ENCODE results near the gene HIVEP3.

Gene HIVEP3

DNA sequence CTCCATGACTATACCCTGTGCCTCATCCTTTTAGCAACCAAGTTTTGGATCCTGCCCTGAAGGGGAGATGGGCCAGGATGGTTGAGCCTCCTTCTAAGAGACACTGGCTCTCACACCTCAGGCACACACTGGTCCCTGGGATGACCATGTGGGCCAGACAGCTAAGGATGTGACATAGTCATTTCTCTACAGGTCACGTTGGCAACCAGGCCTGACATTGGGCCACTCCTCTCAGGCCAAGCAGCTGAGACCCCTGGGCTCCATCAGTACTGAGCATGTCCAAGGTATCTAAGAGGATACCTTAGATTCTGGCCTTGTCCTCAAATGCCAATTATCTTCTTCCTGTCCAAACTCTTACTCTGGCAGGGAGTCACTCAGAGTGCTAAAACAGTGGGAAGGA, 238.7 kb downstream of the HIVEP3 start:
- no peak for DNase-seq

DNA sequence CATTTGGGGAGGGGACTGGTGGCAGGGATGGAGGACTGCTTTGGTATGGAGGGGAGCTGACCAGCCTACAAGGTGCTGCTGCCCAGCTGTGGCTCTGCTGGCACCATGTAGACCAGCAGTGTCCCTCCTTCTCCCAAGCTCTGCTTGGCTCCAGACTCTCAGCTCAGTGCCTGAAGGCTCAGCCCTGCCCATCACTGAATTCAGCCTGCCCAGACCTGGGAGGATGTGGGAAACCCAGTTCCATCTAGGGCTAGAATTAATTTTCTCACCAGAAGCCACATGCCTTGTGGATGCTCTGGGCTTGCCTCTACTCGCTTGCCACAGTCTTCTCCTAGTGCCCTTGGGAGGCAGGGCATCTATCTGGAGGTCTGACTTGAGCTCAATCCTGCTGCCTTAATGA, 239.2 kb downstream of the HIVEP3 start:
- DNase-seq, result no peak

DNA sequence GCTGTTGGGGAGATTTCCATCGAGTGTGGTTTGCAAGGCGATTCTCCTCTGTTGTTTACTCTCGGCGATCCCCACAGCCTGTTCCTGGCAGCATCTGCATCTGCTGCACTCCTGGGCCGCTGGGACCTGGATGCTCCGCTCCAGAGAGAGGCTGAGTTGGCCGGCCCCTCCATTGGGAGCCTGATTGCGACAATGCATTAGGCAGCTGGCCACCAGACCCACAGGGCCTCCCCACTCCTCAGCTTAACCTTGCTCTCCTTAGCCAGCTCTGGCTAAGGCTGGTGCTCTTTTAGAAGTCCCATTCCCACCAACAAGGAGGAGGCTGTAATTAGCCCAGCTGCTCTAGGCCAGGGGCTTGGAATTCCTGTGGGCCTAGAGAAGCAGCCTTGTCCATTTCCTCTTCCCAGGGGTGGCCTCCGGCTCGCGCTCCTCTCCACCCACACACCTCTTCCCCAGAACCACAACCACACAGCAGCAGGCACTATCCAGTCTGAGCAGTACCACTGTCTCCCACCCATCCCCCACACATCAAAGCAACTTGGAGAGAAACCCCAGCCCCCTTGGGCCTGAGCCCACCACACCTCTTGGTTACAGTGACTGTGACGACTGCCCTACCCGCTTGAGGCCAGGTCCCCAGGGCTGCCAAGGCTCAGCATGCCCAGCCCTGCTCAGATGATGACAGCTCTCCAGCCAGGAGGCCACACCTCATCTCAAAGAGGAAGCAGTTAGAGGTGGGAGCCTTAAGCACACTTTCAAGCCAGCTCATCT, 240.4 kb downstream of the HIVEP3 start:
- DNase-seq, result peak in 1 of 3 experiments; percentile 27

DNA sequence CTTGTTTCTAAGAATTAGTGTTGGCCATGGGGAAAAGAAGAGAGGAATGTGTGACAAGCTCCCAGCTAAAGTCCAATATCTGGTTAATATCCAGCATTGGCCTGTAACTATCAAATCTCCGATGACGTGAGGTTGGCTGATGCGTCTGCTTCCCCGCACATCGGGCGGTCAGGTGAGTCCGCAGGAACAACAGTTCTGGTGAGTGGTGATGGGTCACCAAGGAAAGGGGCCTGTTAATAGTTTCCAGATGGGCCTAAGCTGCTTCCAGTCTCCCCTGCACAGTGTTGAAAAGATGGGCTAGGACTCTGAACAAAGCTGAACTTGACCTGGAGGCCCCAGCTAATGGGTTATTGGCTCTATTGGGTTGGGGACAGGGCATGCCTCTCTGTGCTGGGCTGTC, 241.1 kb downstream of the HIVEP3 start:
- DNase-seq, result no peak

DNA sequence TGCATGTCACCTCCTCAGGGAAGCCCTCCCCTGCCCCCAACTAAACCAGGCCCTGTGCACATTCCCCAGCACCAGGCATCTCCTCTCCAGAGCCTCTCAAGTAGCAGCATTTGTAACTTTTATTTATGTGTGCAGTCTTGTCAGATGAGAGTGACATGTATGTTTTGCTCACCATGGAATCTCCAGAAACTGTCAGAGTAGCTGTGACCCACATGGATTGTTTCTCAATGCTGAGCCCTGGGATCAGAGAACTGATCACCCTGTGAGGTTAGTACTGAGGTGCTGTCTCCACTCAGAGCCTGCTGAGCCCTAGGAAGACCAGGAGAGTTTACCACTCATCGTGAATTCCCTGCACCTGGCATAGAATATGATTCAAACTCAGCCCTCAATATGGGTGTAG, 243.3 kb downstream of the HIVEP3 start:
- DNase-seq, result no peak

DNA sequence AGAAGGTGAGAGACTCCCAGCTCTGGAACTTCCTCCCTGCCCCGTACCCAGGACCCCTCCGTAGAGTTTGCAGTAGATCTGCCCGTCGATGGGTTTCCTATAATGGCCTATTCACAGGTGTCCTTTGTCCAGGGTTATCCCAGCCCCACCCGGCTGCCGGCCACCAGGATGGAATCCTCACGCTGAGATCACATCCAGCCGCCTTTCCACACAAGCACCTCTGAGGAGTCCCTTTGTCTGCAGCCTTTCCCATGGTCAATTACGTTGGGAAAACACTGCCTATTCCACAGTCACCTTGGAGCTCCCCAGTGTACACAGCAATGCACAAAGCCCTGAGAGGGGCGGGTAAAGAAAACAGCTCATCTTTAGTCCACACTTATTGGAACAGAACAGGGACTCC, 244.2 kb downstream of the HIVEP3 start:
- peak in 2 of 3 experiments; percentile 9 to 19 for DNase-seq

DNA sequence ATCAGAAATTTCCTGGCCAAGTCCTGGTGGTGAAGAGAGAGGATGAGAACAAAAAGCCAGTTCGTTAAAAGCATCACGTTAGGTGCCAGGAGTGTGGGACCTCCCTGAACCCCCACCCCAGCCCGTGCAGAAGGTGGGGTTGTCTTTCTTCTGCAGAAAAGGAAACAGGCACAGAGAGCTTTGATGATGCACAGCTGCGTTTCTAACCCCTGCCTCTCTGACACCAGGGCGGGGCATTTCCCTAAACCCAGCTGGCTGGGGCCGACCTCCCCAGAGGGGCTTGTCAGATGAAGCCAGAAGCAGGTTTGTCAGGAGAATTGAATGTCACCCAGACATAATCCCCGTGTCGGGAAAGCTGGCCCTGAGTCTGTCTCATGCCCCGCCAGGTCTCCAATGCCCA, 244.9 kb downstream of the HIVEP3 start:
- DNase-seq, result no peak

DNA sequence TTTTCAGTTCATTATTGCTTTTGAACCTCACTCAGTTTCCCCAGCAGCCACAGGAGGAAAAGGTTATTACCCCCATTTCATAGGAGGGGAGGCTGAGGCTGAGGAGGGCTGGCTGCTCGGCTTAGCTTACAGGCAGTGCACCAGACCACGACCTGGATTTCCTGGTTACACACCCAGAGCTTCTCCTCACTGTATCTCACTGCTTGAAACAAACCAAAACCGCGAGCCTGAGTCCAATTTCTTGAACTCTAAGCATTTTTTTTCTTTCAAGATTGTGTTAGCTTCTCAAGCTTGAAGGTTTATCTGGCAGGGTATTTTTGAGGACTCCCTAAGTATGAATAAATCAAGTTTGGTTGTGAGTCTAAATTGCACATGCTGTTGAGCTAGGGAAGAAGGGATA, 245.3 kb downstream of the HIVEP3 start:
- no peak for DNase-seq

DNA sequence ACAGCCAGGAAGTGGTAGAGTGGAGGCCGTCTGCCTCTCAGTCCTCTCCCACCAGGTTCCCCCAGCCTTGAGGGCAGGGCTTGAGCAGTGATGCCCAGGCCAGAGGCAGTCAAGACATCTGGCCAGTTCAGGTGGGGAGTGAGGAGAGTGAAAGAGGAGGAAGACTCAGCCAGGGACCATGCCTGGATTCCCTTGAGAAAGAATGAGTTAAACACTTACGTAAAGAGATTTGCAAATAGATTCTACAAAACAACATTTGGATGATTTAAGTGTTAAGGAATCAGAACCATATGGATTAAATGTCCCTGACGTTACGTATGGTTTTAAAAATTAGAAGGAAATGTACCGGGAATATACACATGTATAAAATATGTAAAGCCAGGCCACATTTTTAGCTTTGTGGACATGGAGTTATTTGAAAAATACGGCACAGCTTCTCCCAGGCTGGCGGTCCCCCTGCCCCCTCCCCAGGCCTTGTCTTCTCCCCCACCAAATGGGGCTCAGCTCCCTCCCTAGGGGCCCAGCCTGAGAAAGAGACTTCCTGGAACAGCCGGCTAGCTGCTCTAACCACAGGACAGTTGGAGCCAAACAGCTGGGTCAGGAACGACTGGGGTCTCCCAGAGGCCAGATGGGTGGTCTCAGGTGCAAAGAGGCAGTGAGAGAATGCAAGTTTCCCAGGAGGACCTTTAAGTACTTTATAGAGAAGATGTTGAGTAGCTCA, 245.9 kb downstream of the HIVEP3 start:
- DNase-seq, result no peak

DNA sequence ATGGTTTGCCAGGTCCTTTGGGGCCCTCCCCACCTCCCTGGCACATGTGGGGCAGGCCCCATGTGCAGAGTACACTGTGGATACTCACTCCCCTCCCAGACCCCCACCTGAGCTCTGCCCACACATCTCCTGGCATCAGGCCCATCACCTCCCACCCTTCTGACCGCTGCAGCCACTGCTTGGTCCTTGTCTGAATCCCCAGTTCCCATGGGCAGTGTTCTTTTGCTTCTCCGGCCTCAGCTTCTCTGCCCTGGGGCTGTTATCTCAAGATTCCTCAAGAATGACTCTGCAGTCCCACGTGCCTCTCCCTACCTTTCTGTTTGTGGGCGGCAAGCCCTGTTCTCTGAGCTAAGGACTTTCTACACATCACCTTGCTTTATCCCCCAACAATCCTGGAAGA, 246.5 kb downstream of the HIVEP3 start:
- no peak for DNase-seq

DNA sequence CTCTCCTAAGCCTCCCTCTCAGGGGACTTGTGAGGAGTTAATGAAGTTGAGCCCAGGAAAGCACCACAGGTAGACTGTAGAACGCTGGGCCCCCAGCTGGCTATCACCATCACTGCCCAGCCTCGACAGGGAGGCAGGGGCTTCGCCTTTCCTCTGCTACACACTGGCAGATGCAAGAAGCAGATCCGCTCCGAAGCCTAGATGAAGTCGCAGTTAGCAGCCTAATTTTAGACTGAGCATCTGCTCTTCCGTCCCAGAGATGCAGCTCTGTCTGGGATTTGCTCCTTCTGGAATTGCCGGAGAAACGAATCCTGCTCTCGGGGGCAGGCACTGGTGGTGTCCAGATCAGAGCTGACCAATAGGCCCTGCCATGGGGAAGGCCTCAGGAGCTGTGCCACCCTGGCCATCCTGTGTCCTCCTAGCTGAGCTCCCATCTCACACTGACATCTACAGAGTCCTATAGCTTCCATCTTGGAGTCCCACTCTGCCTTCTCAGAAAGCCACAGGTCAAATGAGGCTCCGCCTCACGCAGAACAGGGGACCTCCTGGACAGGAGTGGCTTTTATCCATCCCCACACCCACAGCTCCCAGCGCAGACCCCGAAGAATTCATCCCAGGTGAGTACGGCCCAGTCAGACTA, 247.5 kb downstream of the HIVEP3 start:
- DNase-seq, result no peak

DNA sequence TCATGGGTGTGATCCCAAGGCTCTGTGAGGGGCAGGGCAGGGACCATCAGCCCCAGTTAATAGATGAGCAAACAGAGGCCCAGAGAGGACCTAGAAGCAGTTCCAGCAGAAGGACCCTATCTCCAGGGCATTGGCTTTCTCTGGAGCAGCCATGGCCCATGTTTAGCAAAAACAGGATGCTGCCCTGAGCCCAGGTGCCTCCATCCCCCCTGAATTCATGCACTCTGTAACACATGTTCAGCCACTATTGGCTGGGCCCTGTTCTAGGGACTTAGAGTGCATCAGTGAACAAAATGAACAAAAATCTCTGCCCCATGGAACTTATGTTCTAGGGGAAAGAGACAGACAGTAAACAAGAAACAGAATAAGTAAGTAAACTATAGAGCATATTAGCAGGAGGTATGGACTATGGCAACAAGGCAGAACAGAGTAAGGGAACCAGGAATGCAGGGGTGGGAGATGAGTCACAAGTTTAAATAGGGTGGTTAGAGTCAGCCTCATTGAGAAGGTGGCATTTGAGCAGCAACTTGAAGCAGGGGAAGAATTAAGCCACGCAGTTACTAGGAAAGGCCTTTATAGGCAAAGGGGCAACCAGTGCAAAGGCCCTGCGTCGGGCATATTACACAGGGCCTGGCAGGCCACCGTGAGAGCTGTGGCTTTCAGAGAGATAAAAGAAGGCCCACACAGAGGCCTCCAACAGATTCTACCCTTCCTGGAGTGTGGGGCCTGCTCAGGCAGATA, 248.3 kb downstream of the HIVEP3 start:
- no peak for DNase-seq

DNA sequence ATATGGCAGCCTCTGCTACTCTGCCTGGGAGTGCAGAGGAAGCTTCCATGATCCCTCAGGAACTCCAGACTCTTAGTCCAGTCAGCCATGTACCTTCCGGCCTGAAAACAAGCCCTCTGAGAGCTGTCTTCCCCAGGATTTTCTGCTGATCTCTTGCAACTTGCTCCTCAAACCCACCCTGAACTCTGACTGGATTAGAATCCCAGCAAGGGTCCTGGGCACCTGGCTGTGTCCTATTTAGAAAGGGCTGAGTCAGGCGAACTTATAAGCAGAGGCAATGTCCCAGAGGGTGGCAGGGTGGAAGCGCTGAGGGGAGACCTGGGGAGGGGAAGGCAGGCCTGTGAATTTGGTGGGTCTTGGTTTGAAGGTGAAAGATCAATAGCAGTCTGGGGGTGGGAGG, 249.8 kb downstream of the HIVEP3 start:
- no peak for DNase-seq

DNA sequence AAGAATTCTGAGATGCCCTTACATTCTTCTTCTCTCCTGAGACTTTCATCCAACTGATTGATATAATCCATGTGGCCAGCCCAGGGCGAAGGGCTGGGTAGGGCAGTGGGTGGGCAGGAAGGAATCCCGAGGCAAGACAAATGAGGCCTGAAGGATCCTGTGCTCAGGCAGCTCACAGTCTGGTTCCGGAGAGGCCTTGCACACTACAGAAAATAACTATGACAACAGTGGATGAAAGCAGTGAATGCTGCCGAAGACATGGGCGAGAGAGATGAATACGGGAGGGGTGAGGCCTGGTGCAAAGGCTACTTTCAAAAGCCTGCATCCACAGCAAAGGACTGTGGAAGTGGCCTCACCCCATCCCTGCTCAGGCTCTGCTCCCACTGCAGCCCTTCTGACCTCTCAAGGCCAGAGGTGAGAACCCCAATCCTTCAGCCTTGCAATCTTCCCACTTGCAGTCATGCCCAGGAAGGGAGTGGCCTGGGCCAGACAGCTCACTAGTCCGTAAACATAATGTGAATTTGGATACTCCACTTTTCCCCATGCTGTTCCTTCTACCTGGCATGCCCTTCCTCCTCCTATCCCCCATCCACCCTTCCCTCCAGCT, 250.6 kb downstream of the HIVEP3 start:
- DNase-seq, result no peak

DNA sequence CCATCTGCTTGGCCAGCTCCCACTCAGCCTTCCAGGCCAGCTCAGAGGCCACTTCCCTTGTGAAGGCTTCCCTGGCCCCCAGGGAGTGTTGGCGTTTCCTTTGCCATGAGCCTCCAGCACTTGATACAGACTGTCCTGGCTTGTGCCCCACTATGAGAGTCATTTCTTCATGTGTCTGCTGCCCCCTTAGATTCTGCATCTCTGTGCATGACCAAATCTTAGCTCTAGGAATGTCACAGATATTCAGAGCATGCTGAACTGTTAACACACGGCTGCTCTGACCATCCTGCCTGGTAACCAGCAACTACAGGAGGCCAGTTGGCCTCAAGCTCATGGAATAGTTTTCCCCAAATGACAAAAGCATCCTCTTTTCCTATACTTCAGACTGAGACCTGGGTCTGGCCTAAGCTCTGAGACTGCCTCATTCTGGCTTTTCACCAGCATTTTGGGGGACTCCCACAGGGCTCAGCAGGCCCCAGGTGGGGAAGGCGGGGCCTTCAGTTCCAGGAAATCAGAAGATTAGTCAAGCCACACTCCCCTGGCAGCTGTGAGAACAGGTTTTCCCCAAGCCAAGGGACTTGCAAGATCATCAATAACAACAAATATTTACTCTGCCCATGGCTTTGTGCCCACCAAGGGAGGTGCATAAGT, 251.6 kb downstream of the HIVEP3 start:
- DNase-seq, result no peak

DNA sequence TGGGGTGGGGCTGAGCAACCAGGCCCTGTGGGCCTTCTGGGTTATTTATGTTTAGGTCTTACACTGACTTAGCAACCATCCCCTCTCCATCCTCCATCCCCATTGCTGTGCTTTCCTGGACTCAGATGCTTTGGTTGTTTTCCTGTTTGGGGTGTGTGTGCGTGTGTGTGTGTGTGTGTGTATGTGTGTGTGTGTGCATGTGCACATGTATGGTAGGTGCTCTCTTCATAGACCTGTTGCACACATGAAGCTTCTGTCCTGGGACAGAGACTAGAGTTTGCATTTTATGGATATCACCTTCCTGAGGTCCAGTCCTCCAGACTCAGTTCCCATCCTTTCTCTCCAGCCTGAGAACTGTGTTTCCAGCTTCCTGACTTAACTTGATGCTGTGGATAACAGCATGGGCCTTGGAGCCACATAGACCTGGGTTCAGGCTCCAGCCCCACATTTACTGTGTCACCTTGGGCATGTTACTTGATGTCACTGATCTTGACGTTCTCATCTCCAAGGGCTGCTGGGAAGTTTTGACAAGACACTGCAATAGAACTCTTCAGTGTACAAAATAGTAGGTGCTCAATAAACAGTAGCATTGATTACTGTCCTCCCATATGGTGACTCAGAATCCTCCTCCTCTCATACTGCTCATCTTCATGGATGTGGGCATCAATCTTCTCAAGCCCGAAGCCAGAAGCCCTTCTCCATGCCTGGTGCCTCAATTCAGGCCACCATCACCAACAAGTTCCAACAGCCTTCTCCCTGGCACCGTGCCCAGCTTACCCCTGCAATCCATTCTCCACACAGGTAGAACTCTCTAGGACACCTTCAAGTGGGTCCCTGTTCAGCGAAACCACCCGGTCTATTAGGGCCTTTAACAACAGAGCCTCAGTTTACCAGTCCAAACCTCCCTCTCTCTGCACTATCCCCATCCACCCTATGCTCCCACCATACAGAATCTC, 252.5 kb downstream of the HIVEP3 start:
- no peak for DNase-seq

DNA sequence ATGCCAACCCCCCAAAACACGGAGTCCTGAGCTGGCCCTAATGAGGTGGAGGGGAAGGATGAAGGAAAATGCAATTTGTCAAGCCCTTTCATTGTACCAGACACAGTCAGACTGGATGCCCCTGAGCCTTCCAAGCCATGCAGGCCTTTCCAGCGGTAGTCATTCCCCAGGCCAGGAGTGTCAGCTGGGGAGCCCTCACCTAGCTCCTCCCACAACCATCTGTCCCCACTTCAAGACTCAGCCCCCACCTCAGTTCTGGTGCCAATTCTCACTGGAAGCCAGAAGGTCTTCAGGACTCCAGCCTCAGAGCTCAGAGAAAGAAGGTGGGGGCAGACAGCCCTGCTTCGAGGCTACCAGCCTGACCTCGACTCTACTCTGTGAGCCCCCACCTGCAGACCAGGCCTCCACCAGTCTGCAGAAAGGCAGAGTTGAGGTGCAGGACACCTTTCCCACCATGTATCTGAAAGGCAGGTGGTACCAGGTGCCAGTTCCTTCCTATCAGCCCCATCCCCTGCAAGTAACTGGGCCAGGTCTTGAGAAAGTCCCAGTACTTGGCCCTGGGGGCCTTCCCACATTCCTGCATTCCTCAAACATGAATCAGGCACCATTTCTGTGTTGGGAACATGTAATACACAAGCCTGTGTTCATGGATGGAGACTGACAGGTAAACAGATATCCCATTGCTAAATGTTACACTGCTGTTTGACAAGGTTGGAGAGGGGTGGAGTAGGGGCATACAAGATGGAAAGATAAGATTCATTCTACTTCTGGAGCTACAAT, 253.7 kb downstream of the HIVEP3 start:
- no peak for DNase-seq

DNA sequence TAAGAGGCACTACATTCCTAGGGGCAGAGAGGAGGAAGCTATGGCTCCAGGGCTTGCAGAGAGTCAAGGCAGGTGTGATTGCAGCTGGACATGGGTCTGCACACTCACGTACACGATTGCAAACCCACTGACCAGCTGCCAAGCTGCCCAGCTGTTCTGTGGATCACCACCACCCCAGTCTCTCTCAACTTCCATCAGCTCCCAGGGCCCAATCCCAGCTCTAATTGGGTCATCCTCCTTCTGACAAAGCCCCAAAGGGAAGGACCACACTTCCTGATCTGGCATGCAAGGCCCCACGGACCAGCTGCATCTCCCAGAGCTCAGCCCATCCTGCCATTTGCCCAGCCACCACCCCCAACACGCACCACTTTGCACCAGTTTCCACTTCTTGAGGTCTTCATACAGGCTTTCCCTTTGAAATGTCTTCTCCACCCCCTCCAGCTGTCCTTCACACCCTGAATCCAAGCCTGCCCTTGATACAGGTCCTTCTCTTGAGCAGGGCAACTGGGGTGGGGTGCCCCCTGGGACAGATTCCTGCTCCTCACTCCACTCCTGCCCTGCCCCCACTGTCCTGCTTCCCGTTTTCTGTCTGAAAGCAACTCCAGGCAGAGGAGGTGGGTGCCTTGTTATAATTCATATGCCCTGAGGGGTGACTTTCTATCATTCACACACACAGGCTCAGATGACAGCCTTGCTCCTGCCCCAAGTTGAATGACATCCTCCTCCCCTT, 254.9 kb downstream of the HIVEP3 start:
- no peak for DNase-seq

DNA sequence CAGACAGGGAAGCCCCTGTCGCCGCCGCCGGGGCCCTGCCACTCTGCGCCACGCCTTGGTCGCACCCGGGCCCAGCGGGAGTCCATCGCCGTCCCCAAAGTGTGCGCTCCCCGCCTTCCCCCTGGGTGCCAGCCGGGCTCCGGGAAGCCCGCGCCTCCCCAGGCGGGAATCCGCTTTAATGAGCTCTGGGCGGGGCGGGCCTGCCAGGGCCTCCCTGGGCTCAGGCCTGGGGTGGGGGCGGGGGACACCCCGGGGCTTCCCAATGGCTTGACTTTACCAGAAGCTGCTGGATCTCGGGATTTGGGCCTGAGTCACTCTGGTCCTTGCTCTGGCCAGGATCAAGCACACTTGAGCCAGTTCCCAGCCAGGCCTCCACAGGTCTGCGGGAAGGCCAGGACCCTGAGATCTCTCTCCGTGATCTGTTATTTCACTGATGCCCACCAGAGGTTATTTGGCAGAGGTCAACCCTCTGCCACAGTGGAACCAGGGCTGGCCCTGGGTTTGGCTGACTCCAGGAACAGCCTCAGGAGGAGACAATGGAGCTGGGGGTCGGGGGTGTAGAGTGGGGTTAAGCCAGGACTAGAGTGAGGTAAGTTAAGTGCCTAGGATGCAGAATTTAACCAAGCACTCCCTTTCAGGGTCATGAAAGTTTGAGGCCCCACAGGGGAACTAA, 255.8 kb downstream of the HIVEP3 start:
- DNase-seq, result peak in 1 of 3 experiments; percentile 41

Measured in NCI-H1417 (cell line).